PFSK-1 (cell line): ENCODE results near the gene GDI1.

Experiments
- POLR2AphosphoS5 ChIP-seq: IDR thresholded peaks from 2 replicates; pipeline ENCODE4 v1.6.1; 2012; ENCODE audit warnings: low read depth, mild to moderate bottlenecking, control low read depth, low read length, moderate library complexity
- REST ChIP-seq, 2 experiments: IDR thresholded peaks; 2 replicates each; pipeline versions ENCODE4 v1.6.1 to v1.8.0; 2011 to 2012; ENCODE audit warnings: low read depth in 2 of 2, low read length in 2 of 2, control low read depth in 1 of 2, inconsistent platforms in 1 of 2, mild to moderate bottlenecking in 1 of 2, moderate library complexity in 1 of 2; ENCODE audit not compliant: insufficient read depth in 1 of 2
- SIN3A ChIP-seq: IDR thresholded peaks from 2 replicates; pipeline ENCODE4 v1.6.1; 2012; ENCODE audit warnings: mild to moderate bottlenecking, low read length, moderate library complexity, borderline replicate concordance; ENCODE audit not compliant: insufficient read depth
- TAF1 ChIP-seq: IDR thresholded peaks from 2 replicates; pipeline ENCODE4 v1.6.1; 2012; ENCODE audit warnings: low read length, control low read depth, borderline replicate concordance; ENCODE audit not compliant: insufficient read depth

GRCh38 chrX:154467556-154467955 lies 30.6 kb downstream of the GDI1 start:
- TF ChIP-seq REST (IDR thresholded peaks at IDR 0.05; ENCODE audit: insufficient read depth in 1 of 2, low read depth in 2 of 2, low read length in 2 of 2) (no peak), POLR2AphosphoS5 (no peak), TAF1 (no peak), SIN3A (no peak)
